GM18517 (cell line): Measurements from ENCODE around the gene PAOX.
A peak's percentile ranks its signal among the peaks of the same experiment; 100 is the strongest.

ENCODE experiments used
- ATAC-seq: cut with Tn5 transposase; IDR thresholded peaks from one replicate; pipeline ENCODE4 v1.9.1; 2021; ENCODE audit warnings: mild to moderate bottlenecking, moderate library complexity; ENCODE audit not compliant: unreplicated experiment

Gene PAOX

DNA sequence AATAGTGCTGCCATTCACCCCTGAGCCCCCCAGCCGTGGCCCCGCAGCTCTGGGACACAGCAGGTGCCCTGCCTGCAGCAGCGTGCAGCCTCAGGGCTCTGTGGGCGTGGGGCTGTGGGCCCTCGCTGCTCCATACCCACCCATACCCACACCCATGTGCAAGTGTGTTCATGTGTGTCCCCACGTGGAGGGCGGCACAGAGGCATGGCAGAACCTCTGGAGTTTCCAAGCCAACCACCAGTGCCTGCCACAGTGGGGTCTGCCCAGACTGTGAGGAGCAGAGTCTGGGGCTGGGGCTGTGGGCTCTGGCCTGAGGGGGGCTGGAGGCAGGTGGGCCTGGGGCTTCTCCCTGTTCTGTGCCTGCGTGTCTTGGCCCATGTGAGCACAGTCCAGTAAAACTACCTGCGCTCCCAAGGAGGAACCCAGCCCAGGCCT, 29.5 kb upstream of the PAOX start:
- no peak for ATAC-seq

DNA sequence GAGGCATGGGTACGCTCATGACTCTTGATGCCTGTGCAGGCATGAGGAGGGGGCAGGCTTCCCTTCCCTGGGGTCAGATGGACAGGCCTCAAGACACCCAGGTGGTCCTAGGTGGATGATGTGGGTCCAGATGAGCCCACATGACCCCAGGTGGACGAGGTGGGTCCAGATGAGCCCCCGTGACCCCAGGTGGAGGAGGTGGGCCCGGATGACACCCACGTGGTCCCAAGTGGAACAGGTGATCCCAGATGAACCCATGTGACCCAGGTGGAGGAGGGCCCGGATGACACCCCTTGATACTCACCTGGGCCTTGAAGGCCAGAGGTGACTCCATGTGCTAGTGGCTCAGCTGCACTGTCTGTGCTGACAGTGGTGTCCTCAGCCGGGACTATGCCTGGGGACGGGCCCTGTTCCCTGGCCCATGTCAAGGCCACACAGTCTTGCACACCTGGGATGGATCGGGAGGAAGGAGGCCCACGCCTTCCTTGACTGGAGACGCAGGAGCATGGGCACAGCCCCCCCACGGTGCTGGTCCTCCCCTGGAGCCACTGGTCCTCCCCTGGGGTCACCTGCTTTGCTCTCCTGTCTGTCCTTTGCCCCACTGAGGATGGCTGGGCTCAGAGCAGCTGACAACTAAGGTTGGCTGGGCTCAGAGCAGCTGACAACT, 28.6 kb upstream of the PAOX start:
- ATAC-seq, result no peak

DNA sequence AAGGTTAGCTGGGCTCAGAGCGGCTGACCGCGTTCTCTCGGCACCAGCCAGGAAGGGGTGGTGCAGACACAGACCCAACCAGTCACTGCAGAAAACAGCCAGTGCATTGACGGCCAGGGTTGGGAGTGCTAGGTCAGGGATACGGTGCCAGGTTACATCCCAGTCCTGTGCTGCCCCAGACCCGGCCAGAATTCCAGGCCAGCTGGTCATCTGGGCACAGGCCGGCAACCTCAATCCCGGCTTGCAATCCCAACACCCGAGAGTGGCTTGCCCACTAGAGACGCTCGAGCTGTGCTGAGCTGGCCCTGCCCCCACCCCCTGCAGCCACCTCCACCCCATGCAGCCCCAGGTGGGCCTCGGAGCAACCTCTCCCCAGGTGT, 28.1 kb upstream of the PAOX start:
- no peak for ATAC-seq

DNA sequence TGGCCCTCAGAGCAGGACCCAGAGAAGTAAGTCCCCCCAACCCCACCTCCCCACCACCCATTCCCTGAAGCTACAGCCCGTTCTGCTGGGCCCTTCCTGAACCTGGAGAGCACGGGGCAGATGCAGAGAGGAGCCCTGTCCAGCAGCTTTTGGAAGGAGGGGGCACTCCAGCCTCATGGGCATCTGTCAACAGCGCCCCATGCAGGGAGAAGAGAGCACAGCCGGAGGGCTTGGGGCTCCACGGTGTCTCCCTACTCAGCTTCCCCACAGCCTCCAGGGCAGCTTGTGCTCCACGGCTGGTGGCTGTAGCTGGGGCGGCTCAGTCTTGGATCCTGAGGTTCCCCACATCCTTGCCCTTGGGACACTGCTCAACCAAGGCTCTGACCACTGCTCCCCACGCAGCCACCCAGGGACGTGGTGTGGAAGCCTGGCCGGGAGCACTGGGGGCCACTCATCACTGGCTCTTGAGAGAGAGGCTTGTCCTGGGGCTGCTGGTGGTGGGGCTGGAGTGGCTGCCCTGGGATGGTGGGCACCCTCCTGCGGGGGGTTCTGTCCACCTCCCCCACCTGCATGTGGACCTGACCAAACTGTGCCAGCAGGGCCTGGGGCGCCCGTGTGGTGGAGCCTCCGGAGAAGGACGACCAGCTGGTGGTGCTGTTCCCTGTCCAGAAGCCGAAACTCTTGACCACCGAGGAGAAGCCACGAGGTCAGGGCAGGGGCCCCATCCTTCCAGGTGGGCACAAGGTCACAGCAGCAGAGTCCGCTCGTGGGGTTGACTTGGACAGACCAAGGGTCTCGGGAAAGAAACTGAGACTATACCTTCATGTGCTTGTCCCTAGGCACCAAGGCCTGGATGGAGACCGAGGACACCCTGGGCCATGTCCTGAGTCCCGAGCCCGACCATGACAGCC, 27.4 kb upstream of the PAOX start:
- ATAC-seq, result no peak

DNA sequence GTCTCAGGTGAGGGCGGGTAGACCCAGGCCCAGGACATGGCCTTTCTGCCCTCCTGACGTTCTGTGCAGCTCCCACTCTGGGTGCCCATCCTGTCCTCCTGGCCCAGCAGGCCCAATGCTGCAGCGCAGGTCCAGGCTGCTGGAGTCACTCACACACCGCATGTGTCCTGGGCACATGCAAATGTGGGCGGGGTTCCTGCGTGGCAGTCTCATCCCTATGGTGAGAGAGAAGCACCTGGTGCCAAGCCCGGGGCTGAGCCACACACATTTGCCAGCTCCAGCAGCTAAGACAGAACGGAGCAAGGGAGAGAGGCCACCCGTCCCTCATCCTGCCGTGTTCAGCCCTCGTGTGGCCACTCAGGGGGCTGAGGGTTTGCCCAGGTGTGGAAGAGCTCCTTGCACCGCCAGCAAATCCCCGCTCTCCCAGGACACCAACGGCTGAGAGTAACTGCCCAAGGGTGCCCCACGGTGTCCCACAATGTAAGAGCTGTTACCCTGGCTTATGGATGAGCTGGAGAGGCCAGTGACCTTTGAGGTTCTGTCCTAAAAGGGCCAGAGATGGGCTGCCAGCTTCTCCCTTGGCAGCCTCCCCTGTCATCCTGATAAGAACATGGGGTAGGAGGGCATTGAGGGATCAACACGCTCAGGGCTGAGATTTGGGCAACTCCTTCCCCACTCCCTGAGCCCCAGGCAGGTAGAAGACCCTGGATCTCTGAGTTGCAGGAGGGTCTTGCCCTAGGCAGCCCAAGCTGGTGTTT, 25.7 kb upstream of the PAOX start:
- no peak for ATAC-seq

DNA sequence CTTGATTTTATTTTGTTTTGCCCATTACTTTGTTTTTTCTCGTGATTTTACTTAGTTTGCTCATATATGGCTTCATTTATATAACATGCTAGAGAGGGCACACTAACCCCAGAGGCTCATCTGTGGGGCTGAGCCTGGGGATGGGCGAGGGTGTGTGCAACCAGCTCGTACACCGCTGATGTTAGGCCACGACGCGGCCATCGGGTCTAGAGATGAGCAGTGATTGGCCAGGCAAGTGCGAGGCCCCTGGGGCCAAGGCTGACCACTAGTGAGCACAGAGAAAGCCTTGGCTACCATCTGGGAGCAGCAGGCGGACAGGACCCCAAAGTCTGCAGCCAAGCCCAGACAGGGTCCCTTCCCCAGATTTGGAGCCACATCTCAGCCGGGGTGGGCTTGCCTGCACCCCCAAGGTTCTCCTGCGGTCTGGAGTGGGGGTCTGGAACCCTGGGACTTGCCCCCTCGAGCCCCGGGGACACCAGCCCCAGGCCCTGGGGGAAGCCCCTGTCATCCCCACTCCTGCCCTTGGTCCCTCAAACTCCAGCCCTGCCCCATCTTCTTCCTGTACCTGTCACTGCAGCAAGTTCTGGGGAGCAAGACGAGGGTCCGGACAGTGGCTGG, 25.0 kb upstream of the PAOX start:
- no peak for ATAC-seq

DNA sequence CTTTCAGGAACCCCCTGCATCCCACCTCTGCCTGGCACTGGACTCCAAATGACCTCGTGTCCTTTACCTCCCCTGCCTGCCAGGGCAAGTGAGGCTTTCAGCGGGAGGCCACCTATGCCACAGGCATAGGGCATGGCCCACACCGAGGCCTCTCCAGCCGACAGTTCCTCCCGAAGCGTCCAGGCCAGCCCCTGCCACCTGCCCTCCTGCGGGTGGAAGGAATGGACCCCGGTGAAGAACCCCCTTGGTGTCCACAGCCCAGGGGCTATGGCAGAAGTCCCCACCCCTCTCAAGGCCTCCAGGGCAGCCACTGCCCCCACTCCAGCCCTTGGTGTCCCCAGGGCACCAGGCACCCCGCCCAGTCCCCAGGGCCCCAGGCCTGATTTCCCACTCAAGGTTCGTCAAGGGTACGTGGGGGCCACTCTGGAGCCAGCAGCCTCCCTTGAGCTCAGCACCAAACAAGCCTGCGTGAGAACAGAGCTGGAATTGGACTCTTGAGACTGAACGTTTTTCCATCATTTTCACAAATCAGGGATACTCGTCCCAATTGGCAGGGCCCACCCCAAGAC, 24.3 kb upstream of the PAOX start:
- no peak for ATAC-seq

DNA sequence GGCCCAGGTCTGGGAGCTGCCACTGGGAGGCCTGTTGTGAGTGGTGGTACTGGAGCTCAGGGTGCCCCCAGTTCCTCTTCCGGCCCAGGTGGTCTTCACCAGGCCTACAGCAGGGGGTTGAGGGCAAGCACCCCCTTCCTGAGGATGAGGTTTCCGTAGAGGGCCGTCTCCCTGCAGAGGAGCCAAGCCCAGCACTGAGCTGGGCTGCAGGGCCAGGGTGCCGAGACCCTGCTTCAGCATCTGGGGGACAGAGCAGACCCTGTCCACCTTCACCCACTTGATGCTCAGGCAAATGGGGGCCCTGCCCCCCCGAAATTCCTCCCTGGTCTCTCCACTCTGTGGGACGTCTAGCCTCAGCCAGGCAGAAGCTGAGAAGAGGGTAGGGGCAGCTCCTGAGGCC, 23.8 kb upstream of the PAOX start:
- ATAC-seq, result no peak

DNA sequence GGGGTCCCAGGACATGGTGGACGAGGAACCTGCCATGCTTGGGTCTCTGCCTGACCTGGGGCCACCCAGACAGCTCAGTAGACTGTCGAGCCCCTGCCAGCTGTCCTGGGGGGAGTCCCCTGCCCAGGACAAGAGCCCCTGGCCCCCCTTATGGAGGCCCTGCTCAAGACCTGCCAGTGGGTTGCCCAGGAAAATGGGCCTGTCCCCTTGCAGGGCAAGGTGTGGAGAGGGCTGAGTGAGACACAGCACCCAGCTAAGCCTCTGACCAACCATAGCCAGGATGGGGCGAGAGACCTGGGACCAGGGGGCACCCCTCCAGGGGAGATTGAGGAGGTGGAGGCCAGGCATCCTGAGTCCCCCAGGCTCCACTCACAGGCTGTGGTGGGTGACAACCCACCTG, 23.1 kb upstream of the PAOX start:
- ATAC-seq, result no peak

DNA sequence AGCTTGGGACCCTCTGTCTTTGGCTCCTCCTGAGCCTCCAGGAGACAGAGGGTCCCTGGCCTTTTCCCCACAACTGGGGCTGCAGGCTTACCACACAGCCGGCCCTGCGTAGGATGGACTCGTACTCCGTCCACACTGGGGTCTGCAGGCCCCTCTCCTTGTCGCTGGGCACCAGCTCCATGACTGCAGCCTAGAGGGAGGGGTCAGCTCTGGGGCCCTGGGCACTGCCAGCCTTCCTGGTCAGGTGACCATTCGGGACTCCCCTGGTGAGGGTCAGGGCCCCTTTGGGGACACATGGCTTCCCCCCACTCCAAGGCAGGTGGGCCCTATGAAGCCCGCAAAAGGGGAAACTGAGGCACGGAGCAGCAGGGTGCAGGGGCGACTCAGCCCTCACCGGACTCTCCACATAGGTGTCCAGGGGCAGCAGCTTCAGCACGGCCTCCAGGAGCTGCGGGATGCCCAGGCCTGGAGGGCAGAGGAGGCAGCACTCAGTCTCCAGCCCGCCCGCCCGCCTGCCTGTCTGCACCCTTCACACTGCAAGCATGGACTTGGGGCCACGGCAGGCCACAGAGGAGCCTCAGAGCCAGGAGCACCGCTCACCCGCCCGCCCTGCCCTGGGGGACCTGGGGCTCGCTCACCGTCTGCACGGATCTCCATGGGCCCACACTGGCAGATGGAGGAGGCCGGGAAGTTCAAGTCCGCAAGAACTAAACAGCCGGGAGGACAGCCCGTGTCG, 22.3 kb upstream of the PAOX start:
- no peak for ATAC-seq

DNA sequence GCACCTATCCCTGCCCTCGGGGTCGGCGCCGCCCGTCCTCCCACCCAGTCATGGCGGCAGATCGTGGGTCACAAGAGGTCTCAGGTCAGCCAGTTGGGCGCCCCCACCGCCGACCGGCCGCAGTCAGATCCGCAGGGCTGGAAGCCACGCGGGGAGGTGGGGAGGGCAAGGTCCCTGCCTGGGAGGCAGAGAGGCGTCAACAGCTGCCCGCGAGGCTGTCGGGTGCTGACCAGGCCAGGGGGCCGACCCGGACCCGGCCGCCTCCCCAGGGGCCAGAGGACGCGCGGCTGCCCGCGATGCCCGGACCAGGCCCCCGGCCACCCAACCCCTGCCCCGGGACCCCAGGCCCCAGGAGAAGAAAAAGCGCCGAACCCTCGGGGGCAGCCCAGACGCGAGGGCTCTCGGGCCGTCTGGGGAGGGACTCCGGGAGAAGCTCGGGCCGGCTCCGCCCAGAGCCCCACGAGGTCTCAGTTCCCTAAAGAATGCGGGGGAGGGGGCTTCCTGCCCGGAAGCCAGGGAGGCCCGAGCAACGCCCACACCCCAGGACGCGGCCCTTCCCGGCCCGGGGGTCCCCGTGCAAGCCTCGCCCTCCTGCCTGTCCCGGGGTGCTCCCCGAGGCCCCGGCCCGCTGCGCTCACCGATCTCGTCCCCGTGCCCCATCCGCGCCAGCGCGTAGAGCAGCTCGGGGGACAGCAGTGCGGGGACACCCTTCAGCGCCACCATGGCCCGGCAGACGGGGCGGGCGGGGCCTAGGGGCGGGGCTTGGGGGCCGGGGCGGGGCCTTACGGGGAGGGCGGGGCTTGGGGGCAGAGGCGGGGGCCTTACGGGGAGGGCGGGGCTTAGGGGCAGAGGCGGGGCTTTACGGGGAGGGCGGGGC, 21.5 kb upstream of the PAOX start, which contains the start of gene FUOM:
TSS of gene FUOM (minus strand) at position 735 of the 877 bp plus-strand sequence. CDS start at position 723, 12 bp downstream.
- ATAC-seq, result peak; percentile 72

DNA sequence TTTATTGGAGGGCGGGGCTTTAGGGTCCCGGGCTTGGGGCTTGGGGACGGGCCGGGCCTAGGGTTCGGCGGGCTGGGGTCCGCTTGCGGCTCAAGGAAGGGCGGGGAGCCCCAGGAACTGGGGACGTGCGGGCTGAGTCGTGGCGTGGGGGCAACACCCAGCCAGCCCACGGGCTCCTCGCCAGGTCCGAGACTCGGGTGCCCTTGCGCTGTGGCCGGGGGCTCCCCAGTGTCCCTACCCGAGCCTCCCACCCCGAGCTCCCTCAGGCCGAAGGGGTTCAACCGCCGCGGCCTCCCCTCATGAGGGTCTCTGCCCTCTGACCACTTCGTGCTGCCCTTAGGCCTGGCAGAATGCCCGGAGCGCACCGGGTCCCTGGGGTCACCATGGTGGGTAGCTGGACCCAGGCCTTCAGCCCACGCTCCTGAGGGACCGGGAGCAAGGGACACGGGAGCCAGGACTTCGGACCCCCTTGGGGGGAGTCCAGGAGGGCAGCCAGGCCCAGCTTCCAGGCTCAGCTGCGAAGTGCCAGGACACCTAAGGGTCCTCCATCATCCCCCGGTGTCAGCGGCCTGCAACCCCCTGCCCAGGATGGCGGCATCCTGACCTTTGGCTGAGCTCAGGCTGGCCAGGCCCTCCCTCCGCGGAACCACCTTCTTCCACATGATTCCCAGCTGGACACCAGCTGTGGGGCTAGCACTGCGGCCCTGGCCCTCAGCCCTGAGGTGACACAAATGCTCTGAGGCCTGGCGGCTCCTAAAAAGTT, 20.7 kb upstream of the PAOX start:
- ATAC-seq, result no peak

DNA sequence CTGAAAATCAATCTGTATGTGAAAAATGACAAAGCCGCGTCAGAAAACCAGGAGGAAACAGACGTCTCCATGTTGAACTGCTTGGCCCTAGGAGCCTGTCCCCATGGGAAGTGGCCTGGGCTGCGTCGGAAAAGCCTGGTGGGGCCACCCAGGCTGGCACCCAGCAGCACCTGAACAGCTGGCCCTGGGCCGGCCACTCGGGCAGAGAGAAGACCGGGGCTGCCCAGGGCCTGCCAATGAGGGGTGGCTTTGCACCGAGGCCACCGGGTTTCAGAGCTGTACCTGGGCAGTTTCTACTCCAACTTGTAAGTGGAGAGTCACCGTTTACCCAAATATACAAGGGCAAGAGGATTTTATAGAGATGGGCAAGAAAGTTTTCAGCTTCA, 20.1 kb upstream of the PAOX start:
- ATAC-seq, result no peak

DNA sequence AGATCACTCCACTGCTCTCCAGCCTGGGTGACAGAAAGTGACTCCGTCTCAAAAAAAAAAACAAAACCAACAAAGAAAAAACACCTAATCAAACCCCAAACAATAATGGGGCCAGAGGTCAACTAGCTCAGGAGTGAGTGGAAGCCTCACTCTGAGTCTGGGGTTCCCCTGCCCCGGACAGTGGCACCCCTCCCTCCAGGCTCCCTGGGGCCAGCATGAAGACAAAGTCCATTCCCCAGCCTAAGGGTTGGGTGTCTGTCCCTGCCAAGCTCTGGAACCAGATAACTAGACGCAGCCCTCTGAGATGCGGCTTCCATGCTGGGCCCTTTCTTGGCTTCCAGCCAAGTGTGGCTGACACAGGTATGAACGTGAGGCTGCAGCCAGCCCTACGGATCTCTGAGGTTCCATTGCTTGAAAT, 19.5 kb upstream of the PAOX start:
- ATAC-seq, result no peak

DNA sequence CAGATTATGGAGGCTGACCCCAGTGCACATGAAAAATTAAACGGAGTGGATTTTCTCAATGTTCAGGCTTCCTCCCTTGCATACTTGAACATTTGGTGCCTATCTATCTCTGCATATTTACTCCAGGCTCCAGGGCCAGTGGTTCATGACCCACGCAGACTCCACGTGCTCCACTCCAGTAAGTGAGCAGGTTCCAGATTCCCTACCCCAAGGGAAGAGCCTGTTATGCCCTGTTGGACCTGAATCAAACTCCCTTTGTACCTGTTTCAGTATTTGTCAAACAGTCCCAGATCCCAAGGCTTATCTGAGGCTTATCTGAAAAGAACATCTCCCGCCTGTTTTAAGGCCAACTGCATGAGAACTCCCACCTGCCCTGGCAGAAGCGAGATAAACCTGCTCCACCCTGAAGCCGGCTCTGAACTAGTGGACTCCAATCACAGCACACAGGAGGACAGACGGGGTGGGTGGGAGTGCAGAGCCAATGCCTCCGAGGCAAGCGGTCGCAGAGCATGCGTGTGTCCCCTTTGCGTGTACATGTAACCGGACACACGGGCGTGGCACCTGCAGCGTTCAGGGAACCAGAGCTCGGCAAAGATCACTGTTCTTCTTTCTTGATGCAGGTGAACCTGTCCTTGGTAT, 19.0 kb upstream of the PAOX start:
- ATAC-seq, result no peak

DNA sequence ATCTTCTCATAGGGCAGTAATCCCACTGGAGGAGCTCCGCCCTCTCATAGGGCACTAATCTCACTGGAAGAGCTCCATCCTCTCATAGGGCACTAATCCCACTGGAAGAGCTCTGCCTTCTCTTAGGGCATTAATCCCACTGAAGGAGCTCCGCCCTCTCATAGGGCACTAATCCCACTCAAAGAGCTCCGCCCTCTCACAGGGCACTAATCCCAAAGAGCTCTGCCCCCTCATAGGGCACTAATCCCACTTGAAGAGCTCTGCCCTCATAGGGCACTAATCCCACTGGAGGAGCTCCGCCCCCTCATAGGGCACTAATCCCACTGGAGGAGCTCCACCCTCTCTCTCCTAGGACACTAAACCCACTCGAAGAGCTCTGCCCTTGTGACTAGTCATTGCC, 17.8 kb upstream of the PAOX start:
- ATAC-seq, result no peak

DNA sequence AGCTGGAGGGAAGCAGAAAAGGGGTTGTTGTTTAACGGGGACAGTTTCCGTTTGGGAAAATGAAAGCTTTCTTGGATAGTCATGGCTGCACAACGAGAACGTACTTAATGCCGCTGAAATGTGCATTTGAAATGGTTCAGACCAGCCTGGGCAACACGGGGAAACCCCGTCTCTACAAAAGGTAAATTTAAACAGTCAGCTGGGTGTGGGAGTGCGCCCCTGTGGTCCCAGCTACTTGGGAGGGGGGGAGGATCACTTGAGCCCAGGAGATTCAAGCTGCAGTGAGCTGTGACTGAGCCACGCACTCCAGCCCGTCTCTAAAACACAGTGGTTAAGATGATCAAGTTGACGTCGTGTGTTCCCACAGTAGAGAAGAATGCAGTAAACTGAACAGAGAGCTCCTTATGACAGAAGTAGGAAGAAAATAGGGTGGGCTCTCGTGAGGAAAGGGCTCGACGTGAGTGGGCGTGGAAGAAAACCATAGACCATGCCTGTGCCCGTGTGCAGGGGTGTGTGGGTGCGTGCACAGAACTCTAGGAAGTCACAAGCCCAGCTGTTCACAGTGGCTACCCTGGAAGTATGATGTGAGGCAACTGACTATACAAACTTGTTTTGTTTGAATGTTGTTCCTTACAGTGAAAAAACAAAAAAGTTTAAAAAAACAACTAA, 17.2 kb upstream of the PAOX start:
- no peak for ATAC-seq
